ENCODE results near the gene CYP4F22.
"Not testable (repeated sequence)": the region's sequence is repeated elsewhere in the genome, so short reads cannot be mapped to it uniquely, and the experiment has no call there.

The CYP4F22 gene

DNA sequence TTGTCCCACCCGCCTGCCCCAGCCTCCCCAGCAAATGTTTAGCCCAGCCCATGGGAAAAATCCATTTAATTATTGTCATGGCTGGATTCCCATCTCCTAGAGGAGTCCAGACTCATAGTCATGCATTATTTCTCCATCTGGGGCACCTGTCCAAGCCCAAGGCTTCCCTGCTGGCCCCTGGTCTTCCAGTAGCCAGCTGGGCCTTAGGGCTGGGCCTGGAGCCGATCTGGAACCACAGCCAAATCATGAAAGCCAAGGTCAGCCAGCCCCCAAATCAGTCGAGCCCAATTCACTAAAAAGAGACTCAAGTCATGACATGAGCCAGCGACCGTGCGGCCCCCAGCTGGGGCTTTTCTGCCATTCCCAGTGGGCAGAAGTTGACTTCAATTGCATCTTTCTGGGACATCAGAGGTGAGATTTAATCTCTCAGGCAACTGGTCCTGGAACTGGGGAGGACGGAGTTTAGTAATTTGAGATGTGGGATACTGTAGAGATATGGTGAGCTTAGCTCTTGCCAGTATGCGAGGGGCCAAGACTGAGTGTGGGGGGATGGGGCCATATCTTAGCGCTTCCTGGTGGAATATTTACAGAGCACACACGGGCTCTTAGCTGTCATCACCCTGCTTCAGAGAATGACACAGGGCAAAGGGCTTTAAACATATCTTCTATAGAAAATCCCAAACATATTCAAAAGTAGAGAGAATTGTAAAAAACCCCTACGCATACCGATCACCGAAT, 19.7 kb upstream of the CYP4F22 start:
- DNase-seq (ENCODE audit: low read depth): no peak

DNA sequence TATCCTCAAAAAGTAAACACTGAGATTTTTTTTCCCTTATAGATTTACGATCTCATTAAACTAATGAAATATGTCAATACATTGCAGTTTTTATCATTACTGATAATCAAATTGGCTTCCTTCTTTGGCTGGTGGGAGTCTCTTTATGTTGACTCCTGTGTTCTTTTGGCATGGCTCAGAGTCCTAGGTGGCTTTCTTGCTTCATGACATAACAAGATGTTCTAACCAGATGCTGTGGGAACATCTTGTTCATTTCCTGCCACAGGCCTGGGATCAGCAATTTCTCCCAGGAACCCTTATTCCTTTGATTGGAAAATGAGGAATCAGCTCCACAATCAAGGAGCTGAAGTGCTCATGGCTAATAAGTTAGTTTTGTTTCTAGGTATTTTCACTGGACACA, 13.2 kb upstream of the CYP4F22 start:
- DNase-seq (ENCODE audit: low read depth): no peak

DNA sequence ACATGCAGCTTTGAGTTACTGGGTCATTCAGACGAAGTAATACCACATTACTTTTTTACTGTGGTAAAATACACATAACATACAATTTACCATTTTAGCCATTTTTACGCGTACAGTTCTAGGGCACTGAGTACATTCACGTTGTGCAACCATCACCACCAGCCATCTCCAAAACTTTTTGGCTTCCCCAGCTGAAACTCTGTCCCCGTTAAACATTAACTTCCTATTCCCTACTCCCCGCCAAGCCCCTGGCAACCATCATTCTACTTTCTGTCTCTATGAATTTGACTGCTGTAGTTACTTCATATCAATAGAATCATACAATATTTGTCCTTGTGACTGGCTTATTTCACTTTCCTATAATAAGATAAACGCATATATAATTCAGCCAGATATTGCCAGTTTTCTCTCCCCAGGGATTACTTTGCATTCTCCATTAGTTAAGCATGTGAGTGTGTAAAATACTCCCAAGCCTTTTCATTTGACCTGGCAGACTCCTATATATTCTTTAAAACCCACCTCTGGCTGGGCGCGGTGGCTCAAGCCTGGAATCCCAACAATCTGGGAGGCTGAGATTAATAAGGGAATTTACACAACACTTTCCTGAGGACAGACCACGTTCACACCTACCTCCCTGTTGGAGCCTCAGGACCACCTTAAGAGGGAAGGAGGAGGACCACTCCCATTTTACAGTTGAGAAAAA, 10.0 kb upstream of the CYP4F22 start:
- no peak for DNase-seq (ENCODE audit: low read depth)

DNA sequence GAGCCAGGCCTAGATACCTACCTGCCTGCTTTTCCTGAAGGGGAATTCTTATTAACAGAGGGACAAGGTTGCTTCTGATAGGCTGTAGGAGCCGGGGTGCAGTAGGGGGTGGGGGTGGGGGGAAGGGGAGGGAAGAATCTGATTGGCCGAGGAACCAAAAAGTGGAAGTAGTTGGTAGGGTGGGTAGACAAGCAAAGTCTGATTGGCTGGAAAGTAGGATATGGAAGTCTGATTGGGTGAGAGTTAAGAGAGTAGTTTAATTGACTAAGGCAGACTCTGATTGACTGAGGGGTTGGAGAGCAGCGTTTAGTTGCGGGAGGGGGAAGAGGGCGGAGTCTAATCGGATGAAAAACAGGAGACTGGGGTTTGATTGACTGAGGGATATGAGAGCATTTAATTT, 9.4 kb upstream of the CYP4F22 start:
- DNase-seq (ENCODE audit: low read depth): no peak

DNA sequence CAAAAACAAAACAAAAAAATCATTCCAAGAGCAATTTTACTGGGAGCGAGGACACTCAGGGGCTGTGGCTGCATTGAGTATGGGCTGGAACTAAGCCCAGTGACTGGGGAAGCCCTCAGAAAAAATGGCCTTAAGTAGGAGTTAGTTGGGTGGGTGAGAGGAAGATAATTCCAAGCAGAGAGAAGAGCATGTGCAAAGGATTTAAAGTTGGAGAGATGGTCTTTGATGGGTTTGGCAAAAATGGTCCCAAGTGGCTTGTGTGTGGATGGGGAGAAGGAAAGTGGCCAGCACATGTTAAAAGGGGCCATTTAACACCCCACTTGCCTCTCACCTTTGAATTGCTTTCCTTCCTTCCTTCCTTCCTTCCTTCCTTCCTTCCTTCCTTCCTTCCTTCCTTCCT, 6.7 kb upstream of the CYP4F22 start:
- DNase-seq (ENCODE audit: low read depth): no peak

DNA sequence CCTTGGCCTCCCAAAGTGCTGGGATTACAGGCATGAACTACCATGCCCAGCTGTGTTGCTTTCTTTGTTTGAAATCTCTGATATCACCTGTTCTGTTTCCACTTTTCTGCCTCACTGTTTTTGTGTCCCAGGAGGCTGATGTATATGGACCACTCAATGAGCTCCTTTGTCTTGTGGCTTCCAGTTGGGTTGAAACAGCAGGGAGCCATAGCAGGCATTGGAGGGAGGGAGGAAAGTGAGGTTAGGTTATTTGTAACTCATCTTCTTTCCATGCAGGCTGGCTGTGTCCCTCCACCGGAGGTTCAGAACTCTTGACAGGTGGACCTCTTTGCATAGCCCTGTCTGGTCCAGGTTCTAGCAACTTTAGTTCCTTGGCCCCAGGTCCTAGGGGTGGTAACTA, 6.1 kb upstream of the CYP4F22 start:
- DNase-seq (ENCODE audit: low read depth): no peak

DNA sequence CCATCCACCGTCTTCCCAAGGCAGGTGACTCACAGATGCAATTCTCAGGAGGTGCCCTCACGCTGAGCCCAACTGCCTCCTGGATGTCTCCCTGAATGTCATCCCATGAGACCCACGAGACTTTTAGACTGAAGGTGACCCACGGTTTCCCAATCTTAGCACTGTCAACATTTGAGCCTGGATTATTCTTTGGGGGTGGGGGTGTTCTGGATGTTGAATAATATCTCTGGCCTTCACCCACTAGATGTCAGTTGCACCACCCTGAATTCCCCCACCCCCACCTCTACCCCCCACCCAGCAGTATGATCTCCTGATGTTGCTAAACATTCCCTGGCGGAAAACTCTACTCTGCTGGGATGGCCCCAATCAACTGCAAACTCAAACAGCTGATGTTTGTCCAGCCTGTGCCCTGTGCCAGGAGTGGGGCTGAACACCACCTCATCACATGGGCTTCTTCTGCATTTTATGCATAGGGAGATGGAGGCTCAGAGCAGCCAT, 2.2 kb upstream of the CYP4F22 start:
- no peak for DNase-seq (ENCODE audit: low read depth)

DNA sequence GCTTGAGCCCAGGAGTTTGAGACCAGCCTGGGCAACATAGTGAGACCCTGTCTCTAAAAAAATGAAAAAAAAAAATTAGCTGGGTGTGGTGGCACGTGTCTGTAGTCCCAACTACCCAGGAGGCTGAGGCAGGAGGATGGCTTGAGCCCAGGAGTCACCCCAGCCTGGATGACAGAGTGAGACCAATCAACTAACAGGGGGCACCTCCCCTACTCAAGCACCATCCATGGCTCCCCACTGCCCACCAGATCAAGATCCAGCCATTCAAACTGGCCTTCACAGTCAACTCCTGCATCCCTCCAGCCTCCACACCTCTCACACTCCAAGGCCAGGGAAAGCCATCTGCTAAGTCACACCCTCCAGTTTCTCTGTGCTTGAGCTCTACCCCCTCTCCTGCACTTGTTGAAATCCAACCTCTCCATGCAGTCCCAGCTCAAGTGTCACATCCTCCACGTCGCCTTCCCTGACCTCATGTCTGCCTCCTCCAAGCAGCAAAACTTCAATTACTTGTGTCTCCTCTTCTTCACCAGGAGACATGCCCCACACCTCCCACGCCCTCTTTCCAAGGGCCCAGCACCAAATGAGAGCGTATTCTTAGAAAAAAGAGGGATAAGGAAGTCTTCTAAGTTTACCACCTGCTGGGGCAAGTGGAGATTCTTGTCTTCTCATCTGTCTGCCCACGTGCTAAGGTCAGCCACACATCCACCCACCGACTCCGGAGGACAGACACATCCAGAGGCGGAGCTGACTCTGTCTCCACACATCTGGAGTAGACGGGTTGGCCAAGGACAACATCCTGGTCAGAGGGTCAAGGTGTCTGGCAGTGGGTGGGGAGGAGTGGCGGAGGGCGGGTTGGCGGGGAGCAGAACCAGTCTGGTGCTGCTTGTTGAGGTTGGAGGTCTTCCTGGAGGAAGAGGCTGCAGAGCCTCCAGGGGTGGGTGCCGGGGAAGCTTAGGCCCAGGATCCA, 974 bp upstream of the CYP4F22 start:
- no peak for DNase-seq (ENCODE audit: low read depth)

DNA sequence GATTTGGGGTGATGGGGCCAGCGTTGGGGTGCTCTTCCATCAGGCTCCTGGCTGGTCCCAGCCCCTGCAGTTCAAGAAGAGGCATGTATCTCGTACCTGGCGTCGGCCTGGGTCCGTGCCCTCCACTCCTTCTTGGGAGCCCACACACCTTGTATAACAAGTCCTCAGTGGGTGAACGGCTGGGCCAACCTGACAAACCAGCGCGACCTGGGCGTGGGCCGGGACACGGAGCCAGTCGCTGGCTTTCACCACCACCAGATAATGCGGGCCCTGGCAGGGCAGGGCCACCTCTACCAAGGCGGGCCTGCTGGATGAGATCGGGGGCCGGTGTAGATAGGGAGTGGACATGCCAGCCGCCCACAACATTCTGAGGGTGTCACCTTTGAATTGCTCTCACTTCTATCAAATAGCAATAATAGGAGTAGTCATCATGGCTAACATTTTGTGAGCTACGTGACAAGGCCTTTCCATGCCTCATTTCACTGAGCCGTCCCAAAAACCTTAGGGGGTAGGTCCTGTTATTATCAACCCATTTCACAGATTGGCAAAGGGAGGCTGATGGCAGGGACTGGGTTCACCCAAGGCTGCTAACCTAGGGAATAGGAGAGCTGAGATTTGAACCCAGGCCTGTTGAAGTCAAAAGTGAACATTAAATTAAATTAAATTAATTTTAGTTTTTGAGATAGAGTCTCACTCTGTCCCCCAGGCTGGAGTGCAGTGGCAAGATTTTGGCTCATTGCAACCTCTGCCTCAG, 3.5 kb downstream of the CYP4F22 start:
- no peak for DNase-seq (ENCODE audit: low read depth)

DNA sequence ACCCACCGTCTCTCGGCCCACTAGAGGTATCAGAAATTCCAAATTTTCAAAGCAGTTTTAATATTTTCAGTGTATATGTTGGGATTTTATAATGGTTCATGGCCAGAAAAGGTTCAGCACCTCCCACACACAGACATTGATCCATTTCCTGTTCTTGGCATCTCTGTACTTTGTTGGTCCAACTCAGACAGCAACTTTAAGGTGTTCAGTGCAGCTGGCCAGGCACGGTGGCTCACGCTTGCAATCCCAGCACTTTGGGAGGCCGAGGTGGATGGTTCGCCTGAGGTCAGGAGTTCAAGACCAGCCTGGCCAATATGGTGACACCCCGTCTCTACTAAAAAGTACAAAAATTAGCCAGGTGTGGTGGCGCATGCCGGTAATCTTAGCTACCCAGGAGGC, 6.9 kb downstream of the CYP4F22 start:
- DNase-seq (ENCODE audit: low read depth): not testable (repeated sequence)

DNA sequence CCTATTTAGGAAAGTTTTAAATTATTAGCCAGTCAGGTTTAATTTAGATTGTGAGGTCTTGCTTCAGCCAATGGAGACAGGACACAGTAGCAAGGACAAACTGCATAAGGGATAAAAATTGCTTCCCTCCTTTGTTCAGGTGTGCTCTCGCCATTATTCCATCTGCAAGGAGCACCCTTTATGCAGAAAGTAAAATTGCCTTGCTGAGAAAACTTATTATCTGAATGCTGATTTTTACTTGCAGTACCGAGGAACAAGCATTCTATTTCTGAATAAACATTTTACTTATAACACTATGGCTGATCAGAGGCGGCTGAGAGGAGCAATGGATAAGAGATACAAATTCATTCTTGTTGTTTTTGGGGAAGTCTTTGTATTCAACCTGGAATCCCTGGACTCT, 8.0 kb downstream of the CYP4F22 start:
- DNase-seq (ENCODE audit: low read depth): no peak

DNA sequence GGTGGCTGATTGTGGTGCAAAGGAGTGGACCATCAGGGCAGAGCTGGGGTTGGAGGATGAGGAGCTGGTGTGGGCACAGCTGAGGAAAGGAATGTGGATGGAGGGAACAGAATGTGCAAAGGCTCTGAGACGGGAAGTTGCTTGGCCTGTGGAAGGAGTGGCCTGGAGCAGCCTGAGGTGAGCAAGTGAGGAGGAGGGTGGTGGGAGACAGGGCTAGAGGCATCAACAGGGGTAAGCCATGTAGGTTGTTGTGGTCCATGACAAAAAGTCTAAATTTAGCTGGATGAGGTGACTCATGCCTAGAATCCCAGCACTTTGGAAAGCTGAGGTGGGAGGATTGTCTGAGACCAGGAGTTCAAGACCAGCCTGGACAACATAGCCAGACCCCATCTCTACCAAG, 9.5 kb downstream of the CYP4F22 start:
- no peak for DNase-seq (ENCODE audit: low read depth)

DNA sequence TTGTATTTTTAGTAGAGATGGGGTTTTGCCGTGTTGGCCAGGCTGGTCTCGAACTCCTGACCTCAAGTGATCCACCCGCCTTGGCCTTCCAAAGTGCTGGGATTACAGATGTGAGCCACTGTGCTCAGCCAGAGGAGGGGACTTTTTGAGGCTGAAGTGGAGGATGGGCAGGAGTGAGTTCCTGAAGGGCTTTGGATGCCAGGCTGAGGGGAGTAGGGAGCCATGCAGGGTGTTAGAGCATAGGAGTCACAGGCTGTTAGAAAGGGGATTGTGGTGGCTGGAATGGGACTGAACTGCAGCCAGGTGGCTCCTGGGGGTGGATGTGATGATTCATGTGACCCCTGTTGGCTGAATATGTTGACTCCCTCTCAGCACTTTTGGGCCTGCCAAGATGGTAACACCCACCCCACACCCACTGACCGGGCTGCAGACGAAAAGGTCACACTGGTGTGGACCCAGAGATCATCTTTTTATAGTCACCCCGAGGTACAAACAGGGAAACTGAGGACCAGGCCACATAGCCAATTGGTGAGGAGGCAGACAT, 11.2 kb downstream of the CYP4F22 start:
- no peak for DNase-seq (ENCODE audit: low read depth)

DNA sequence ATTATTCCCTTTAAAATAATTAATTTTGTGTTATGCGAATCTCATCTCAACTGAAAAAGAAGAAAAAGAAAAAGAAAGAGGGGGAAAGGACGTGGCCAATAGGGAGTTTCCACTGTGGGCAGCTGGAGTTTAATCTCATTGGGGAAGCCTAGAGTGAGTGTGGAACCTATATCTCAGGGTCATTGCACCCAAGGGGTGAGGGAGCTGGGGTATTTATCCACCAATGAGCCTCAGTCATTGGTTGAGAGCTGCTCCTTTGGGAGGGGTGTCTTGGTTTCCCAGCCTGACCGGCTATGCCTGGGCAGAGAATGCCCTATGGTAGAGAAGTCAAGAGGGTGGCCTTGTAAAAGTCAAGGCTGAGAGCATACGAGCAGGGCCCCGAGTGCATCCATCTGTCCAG, 16.5 kb downstream of the CYP4F22 start:
- no peak for DNase-seq (ENCODE audit: low read depth)

DNA sequence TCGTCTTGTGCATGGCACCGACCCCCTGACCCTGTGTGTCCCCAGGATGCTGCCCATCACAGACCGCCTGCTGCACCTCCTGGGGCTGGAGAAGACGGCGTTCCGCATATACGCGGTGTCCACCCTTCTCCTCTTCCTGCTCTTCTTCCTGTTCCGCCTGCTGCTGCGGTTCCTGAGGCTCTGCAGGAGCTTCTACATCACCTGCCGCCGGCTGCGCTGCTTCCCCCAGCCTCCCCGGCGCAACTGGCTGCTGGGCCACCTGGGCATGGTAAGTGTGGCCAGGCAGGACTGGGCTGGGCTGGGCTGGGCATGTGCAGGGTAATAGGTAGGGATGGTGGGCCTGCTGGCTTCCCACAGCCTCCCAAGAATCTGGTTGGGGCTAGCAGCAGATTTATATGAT, 17.0 kb downstream of the CYP4F22 start:
- DNase-seq (ENCODE audit: low read depth): no peak

DNA sequence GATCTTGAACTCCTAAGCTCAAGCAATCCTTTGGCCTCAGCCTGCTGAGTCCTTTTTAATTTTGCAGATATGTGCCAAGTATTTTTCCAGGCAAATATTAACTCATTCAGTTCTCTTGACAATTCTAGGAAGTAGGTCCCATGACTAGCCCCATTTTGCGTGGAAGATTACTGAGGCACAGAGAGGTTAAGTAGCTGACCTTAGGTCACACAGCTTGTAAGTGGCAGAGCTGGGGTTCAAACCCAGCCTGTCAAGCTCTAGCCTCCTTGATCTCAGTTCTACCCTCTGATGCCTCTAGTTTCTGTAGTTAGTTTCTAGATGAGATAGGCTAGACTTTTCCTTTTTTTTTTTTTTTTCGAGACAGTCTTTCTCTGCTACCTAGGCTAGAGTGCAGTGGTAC, 18.1 kb downstream of the CYP4F22 start:
- no peak for DNase-seq (ENCODE audit: low read depth)

DNA sequence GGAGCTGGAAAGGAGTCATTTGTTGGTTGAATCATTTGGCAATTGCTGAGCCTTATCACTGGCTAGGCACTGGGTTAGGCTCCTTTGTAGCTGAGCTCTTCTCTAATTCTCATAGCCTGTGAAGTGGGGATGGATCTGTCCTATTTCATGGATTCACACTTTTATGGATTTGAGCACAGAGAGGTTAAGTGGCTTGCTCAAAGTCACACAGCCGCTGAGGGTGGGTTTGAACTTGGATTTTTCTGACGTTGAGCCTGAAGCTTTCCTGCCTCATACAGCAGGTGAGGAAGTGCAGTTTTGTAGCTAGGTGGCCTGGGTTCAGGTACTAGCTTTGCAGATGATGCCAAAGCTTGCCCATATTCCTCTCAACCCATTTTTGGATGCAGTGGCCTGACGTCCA, 19.4 kb downstream of the CYP4F22 start:
- no peak for DNase-seq (ENCODE audit: low read depth)

DNA sequence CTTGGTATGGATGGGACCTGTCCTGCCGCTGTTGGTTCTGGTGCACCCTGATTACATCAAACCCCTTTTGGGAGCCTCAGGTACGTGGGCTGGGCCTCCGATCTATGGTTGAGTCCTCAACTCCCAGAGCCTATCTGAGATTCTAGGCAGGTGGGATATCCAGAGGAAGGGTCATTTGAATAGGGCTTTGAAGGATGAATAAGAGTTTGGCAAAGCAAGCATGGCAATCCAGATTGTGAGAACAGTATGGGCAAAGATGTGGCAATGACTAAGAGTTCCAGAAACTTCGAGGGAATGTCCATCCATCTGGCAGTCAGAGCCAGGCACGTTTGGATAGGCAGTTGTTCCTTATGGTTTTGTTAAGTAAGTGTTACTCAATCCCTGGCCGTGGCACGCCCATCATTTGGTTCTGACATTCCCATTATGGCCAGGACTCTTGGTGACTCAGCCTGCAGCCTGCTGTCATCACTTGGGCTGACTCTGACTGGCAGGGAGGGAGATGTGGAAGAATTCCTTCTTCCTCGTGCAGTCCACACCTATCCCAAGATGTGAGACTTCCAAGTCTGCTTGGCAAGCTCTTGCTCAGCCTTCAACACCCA, 21.5 kb downstream of the CYP4F22 start:
- no peak for DNase-seq (ENCODE audit: low read depth)

DNA sequence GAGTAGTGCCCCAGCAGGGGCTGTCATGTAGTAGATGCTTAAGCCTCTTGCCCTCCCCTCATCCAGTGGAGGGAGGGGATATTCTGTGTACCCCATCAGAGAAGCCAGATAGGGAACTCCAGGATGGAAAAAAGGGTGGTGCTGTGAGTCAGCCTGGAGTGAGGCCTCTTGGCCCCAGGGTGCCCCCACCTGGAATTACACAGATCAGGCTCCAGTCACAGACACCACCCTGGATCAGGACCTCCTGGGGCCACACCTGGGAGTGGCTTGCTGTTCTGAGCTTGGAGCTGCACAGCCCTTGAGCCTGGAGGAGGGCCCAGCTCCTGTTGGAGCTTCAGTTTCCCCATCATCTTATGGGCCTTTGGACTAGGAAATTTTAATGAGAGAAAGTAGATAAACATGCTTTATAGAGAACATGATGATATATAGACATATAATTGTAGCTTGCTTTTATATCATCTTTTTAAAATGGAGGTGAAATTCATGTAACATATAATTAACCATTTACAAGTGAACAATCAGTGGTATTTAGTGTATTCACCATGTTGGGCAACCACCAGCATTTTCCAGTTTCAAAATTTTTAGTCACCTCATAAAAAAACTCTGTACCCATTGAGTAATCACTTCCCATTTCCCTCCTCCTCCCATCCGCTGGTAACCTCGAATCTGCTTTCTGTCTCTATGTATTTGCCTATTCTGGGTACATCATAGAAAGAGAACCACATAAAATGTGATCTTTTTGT, 24.6 kb downstream of the CYP4F22 start:
- DNase-seq (ENCODE audit: low read depth): no peak

DNA sequence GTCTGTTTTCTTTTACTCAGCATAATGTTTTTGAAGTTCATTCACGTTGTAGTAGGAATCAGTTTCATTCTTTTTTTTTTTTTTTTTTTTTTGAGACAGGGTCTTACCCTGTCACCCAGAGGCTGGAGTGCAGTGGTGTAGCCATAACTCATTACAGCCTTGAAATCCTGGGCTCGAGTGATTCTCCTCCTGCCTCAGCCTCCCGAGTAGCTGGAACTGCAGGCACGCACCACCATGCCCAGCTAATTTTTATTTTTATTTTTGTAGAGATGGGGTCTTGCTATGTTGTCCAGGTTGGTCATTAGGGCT, 25.2 kb downstream of the CYP4F22 start:
- DNase-seq (ENCODE audit: low read depth): not testable (repeated sequence)

Data from stimulated activated CD8-positive, alpha-beta memory T cell treated with anti-CD3 and anti-CD28 coated beads, Interleukin-15, amount 100 ng/mL, for 1 hour (primary cell).